Measurements from ENCODE around the gene HIP1.
"Not testable (repeated sequence)": the region's sequence is repeated elsewhere in the genome, so short reads cannot be mapped to it uniquely, and the experiment has no call there.

Gene HIP1

DNA sequence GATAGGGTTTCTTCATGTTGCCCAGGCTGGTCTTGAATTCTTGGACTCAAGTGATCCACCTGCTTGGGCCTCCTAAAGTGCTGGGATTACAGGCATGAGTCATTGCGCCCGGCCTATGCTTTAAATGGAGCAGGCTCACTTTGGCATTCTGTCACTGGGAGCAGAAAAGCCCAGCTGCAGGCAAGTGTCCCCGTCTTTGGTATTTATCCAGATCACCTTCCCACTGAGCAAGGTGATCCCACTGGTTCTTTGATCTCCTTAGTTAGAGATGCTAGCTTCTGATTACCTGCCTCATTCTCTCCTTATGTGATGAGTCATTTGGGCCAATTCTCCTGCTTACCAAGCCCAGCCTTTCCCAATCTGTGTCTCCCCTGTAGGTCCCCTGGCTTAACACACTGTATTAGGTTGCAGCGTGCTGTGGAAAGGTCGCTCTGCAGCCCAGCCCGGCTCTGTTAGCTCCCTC lies 207.4 kb downstream of the HIP1 start:
- DNase-seq (ENCODE audit: low read depth in 2 of 2): no peak

DNA sequence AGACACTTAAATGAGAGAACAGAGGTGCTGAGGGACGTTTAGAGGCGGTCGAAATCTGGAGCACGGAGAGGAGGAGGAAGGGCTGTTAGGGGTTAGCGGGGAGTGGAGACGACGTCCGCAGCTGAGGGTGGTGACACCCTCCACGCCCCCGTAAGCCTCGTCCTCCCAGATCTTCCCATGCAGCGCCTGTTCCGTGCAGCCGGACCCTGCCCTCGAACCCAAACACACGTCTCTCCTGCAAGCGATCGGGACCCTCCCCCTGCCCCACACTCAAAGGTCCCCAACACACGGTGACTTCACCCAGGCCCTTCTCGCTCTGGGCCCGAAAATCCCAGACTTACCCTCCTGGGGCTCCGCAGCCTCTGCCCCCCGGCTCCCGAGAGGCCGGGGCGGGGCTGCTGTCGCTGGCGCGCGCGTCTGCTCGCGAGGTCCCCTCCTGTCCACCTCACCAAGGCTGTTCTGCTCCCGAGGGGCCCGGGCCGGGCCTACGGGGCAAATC lies 211.5 kb downstream of the HIP1 start:
- DNase-seq (ENCODE audit: low read depth in 2 of 2): not testable (repeated sequence)

DNA sequence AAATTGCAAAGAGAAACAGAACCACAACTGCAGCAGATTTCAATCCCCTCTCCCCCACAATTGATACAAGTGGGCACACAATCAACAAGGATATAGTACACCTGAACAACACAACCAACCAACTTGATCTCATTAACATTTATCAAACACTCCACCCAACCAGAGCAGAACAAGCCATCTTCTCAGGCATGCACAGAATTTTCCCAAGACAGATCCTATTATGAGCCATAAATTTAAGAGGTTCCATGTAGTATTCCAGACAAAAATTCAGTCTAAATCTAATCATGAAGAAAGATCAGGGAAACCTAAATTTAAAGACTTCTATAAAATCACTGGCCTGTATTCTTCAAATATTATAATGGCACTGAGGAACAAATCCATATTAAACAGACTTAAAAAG lies 217.0 kb downstream of the HIP1 start:
- not testable (repeated sequence) for DNase-seq (ENCODE audit: low read depth in 2 of 2)

DNA sequence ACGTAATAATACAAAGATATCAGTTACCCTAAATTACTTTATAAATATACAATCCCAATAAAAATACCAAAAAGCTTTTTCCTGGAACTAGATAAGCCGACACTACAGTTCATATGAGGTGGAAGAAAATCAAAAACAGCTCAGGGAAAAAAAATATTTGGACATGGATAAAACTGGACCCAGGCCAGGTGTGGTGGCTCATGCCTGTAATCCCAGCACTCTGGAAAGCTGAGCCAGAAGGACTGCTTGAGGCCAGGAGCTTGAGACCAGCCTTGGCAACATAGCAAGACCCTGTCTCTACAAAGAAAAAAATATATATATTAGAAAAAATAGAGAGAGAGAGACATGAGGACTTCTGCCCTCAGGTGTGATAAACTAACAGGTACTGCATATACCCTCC lies 219.9 kb downstream of the HIP1 start:
- DNase-seq (ENCODE audit: low read depth in 2 of 2): not testable (repeated sequence)

DNA sequence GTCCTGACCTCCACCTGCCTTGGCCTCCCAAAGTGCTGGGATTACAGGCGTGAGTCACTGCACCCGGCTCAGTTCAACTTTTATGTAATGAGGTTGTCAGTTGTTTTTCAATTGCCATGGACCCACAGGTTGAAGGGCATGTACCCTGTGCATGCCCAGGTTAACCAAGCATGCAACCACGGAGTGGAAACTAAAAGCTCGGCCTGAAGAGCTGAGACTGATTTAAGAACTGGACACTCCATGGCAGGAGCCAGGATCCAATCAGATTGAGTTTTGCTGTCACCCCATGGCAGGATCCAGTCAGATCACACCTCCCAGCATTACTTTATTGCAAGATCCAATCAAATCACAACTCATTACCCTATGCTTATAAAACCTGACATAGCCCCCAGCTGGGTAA lies 229.7 kb downstream of the HIP1 start:
- DNase-seq (ENCODE audit: low read depth in 2 of 2): not testable (repeated sequence)

DNA sequence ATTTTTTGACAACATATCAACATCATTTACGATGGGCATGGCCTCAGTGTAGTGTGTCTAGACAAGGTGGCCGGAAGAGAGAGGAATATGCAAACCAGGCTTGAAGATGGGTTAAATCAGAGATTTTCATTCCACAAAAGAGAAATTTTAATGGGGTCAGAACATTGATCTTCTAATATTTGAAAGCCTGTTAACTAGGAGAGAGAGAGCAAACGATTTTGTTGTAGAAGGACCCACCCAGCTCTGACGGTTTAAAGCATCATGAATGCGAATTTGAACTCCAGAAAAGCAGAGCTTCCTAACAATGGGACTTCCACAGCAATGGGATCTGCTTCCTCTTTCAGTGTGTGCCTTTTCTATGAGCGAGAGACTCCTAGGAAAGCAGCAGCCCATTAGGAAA lies 246.7 kb downstream of the HIP1 start, which contains the start of gene SPDYE5:
TSS of gene SPDYE5 (plus strand) at position 301 of the 400 bp plus-strand sequence. CDS start 1,728 bp downstream, outside the sequence.
- DNase-seq (ENCODE audit: low read depth in 2 of 2): not testable (repeated sequence)

DNA sequence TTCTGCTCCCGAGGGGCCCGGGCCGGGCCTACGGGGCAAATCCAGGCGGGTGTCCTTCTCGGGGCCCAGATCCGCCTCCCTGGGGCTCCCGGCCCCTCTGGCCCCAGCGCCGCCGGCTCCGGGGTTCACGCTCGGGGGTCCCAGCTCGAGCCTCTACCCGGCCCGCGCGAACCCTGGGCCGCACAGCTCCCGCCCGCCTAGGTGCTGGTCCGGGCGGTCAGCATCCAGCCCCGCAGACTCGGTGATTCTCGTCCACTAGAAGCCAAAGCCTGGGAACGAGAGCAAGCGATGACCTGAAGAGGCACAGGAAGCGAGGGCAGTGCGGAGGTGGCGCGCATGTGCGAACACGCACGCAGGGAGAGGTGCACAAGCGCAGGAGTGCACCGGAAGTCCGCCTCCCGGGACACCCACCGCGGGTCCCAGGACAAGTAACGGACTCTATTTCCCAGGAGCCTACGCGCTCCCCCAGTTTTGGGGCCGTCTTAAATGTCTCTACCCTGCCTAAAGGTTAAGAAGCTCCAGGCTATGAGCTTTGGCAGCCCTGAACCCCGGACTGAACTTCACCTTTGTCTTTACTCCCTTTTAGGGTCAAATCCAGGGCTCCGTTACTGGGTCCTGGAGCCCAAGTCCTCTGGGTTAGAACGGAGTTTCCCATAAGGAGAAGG lies 252.6 kb downstream of the HIP1 start, which contains the start of gene POM121C:
TSS of gene POM121C (minus strand) at position 321 of the 665 bp plus-strand sequence. CDS start 44,803 bp downstream, outside the sequence.
- DNase-seq (ENCODE audit: low read depth in 2 of 2): peak; percentile 72 to 81

DNA sequence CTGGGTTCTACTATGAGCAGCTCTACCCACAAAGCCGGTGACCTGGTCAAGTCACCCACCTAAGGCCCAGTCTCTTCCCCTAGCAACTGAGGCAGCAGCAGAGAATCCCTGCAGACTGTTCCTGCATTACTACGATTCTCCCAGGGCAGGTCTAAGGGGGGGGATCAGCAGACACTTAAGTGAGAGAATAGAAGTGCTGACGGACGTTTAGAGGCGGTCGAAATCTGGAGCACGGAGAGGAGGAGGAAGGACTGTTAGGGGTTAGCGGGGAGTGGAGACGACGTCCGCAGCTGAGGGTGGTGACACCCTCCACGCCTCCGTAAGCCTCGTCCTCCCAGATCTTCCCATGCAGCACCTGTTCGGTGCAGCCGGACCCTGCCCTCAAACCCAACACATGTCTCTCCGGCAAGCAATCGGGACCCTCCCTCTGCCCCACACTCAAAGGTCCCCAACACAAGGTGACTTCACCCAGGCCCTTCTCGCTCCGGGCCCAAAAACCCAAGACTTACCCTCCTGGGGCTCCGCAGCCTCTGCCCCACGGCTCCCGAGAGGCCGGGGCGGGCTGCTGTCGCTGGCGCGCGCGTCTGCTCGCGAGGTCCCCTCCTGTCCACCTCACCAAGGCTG lies 253.3 kb downstream of the HIP1 start:
- peak in 1 of 2 donors; percentile 1 for DNase-seq (ENCODE audit: low read depth in 2 of 2)

Measured in stimulated activated CD4-positive, alpha-beta T cell treated with anti-CD3 and anti-CD28 coated beads, Interleukin-1b, Interleukin-23, amount 100 ng/mL, for 4 hours (primary cell).